Measurements from ENCODE around the gene NDUFA6.

The NDUFA6 gene

GRCh38 chr22:42074846-42075676 is 15.5 kb downstream of the NDUFA6 start:
- H3K27ac ChIP-seq, result no peak overlapping the region
- TF ChIP-seq CTCF (conservative IDR thresholded peaks at IDR 0.05), result no peak
- TF ChIP-seq ZFX (IDR thresholded peaks at IDR 0.05), result no peak

GRCh38 chr22:42074132-42074811 is 16.3 kb downstream of the NDUFA6 start, which contains the start of gene PHETA2:
Gene PHETA2, plus strand, starts transcription at chr22:42074248. Its CDS starts 3,046 bp downstream, at chr22:42077294.
- TF ChIP-seq ZFX (IDR thresholded peaks at IDR 0.05) (no peak), CTCF (conservative IDR thresholded peaks at IDR 0.05) (no peak)
- no peak within 1 kb of the TSS for H3K27ac ChIP-seq

GRCh38 chr22:42073621-42074041 is 16.9 kb downstream of the NDUFA6 start:
- H3K27ac ChIP-seq, result no peak overlapping the region
- TF ChIP-seq CTCF (conservative IDR thresholded peaks at IDR 0.05), result no peak
- TF ChIP-seq ZFX (IDR thresholded peaks at IDR 0.05), result no peak

GRCh38 chr22:42072606-42073330 is 17.8 kb downstream of the NDUFA6 start:
- no peak overlapping the region for H3K27ac ChIP-seq
- TF ChIP-seq CTCF (conservative IDR thresholded peaks at IDR 0.05), result no peak
- no peak for TF ChIP-seq ZFX (IDR thresholded peaks at IDR 0.05)

- H3K27ac ChIP-seq, result peak overlapping the region; percentile 81
Observed at GRCh38 chr22:42071508-42071907, 19.1 kb downstream of the NDUFA6 start.

GRCh38 chr22:42070517-42071422 is 19.8 kb downstream of the NDUFA6 start, which contains the start of gene NAGA:
Gene NAGA, minus strand, starts transcription at chr22:42070812. Its CDS starts 515 bp downstream, at chr22:42070297.
- H3K27ac ChIP-seq, result peak within 1 kb of the TSS; percentile 81
- TF ChIP-seq ZFX (IDR thresholded peaks at IDR 0.05), result peak; percentile 60; the same call in 1 of the 2 replicates
- TF ChIP-seq CTCF (conservative IDR thresholded peaks at IDR 0.05), result no peak
